HG03066 (cell line): Measurements from ENCODE around the gene LIPK.

Experiments used
- ATAC-seq: cut with Tn5 transposase; IDR thresholded peaks from one replicate; pipeline ENCODE4 v1.9.1; 2021; ENCODE audit warnings: low read depth; ENCODE audit not compliant: unreplicated experiment

Gene LIPK

DNA sequence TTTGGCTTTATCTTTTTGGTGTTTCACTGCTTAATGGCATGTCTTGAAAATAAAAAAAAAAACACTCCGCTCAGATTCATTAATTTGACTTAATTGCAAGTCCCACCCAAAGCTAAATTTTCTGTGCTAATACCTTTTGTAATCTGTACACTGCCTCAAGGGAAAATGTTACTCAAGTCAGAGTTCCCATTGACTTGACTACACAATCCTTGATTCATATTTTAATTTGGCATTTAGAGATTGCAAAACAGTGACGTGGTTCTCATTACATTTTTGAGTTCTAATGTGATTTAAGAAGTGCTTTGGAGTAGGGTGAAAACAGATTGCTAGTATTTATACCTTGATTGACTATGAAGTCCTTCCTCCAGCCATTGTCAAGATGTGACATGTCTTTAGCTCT is 75.2 kb downstream of the LIPK start:
- no peak for ATAC-seq

DNA sequence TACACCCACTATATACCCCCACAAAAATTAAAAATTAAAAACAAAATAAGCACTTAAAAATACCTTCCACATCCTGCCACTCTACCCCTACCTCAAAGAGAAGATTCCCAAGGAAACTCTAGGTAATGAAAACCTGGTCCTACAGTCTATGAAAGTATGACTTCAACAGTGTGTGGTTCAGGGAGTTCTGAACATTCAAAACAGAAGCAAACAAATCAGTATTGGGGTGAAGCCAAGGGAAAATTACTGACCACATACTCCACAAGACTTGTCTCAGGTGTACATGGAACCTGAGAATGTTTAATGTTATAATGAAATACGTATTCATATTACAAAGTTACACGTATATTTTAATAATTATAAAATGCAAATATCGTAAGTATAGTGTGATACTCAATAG is 76.2 kb downstream of the LIPK start:
- ATAC-seq, result no peak

DNA sequence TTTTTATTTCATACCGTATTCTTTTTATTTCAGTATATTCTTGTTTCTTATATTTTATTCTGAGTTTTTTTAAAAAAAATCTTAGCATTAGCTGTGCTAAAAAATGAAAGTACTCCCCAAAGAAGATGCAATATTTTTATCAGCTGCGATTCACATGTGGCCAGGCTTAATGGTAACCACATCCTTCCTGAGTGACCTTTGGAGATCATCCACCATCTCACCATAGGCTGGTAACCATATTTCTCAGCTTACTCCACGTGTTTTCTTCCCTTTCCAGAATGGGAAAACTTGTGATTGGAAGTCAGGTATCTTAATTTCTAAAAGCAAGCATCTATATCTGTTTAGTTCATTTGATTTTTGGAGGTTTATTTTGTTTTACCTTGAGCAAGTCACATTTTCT is 77.7 kb downstream of the LIPK start:
- no peak for ATAC-seq

GRCh38 chr10:88786032-88786770 is 80.2 kb downstream of the LIPK start:
- ATAC-seq, result no peak

- no peak for ATAC-seq
These were observed 81.4 kb downstream of the LIPK start for GRCh38 chr10:88787463-88787862.

DNA sequence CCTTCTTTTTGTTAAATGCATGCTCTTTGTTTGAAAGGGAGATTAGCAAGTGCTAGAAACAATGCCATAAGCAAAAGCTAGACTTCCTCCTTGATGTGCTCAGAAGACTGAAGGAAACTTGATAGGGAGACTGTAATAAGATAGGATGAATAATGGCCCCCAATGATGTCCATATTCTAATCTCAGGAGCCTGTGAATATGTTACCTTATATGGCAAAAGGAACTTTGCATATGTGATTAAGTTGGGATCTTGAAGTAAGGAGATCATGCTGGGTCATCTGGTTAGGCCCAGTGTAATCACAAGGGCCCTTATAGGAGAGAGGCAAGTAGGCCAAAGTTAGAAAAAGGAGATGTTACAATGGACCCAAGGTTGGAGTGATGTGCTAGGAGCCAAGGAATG is 82.9 kb downstream of the LIPK start:
- ATAC-seq, result no peak

- ATAC-seq, result no peak
These were observed 85.9 kb downstream of the LIPK start for GRCh38 chr10:88791924-88792323.

GRCh38 chr10:88792661-88793060 is 86.6 kb downstream of the LIPK start:
- ATAC-seq, result no peak

- no peak for ATAC-seq
These were observed 87.8 kb downstream of the LIPK start for GRCh38 chr10:88793712-88794299.

DNA sequence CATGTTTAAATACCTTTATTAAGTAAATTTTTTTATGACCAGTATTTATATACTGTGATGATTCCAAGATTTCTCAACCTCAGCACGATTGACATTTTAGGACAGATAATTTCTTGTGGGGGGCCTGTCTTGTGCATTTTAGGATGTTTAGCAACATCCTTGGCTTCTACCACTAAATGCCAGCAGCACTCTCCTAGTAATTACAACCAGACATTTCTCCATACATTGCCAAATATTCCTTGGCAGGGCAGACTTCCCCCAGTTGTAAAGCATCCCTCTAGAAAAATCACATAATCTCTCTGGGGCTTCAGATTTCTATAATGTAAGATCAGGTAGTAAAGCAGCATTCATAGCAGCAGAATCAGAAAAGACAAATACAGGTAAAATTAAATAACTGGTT is 88.7 kb downstream of the LIPK start:
- no peak for ATAC-seq

DNA sequence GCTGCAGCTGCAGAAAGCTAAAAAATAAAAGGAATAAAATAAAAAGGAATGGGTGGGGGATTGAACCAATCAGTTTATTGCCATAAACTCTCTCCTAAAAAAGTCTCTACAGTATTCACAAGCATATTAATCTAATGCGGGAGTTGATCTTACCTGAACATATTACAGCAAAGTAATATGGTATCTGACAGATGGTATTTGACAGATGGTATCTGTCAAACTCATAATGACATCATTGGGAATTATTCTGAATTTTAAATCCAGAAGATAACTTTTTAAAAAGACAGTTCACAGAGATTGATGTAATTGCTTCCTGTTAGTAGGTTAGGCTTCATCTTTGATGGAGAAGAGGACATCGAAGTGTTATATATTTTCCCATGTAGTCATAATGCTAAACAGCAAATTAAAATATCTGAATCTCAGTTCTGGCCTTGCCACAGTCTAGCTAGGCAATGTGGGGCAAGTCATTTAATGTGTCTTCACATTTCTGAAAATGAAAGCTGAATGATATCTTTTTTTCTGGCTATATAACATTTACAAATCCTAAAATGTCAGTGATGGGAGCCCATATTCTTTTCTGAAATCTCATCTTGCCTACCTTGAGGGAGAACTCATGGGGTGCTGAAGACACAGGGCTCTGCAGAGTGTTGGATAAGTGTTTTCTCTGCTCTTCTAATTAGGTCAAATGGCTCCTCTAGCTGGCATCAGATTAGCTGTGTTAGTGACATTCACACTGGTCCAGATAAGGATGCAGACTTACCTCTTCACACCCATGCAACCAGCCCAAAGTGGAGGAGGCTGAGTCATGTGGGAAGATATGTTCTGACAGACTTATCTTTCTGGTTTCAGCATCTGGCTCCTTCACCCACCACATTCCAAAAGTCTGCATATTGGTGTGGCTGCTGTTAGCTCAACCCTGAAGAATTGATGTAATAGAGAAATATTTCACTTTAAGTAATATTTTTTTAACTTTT is 94.4 kb downstream of the LIPK start:
- no peak for ATAC-seq
